Dendritic cell treated with granulocyte-macrophage colony-stimulating factor and Interleukin-4, amounts not matched to agents 40 ng/mL and 50 ng/mL, for 4 days (primary cell): ENCODE results near the gene TUBA3D.
"Not testable (repeated sequence)": the region's sequence is repeated elsewhere in the genome, so short reads cannot be mapped to it uniquely, and the experiment has no call there.

ENCODE experiments used
- H3K27ac Mint-ChIP-seq: one replicate; pipeline ENCODE4 v1.8.0; 2022; ENCODE audit warnings: mild to moderate bottlenecking, mixed read lengths
- H3K27me3 Mint-ChIP-seq: one replicate; pipeline ENCODE4 v1.8.0; 2022; ENCODE audit warnings: mild to moderate bottlenecking, mixed read lengths
- H3K36me3 Mint-ChIP-seq: one replicate; pipeline ENCODE4 v1.8.0; 2022; ENCODE audit warnings: low read depth, mixed read lengths
- H3K4me1 Mint-ChIP-seq: one replicate; pipeline ENCODE4 v1.8.0; 2022; ENCODE audit warnings: low read depth, mixed read lengths
- H3K4me3 Mint-ChIP-seq: one replicate; pipeline ENCODE4 v1.8.0; 2022; ENCODE audit warnings: mild to moderate bottlenecking, moderate library complexity, mixed read lengths
- H3K9me3 Mint-ChIP-seq: one replicate; pipeline ENCODE4 v1.8.0; 2022; ENCODE audit warnings: mixed read lengths
- intact Hi-C: fragments of 100-400 bp; cut with micrococcal nuclease; formaldehyde crosslinking; loops from one replicate; pipeline ENCODE4 v1.15.0; 2022

TUBA3D gene

DNA sequence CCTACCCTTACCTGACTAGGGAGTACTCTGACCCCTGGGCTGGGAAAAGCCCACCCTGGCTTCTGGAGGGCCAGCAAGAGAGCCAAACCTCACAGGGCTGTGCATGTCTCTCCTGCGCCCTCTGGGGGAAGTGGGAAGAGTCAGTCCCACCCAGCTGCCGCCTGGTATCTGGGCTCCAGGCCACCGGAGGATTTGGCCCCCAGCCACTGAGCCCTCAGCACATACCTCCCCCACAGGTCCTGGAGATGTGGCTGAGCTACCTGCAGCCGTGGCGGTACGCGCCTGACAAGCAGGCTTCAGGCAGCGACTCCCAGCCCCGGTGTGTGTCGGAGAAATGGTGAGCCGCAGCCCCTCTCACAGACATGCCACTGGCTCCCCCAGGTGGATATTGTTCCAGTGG is 40.7 kb downstream of the TUBA3D start:
- H3K9me3 Mint-ChIP-seq, H3K27ac Mint-ChIP-seq, H3K4me3 Mint-ChIP-seq, H3K4me1 Mint-ChIP-seq, intact Hi-C loops, H3K27me3 Mint-ChIP-seq: not testable (repeated sequence)
- peaks cover 93% of the 10 kb centered on the region for H3K36me3 Mint-ChIP-seq

- Mint-ChIP-seq H3K27me3 (no peaks in the 10 kb centered on the region), H3K9me3 (no peaks in the 10 kb centered on the region), H3K4me3 (no peak overlapping the region), H3K27ac (no peak overlapping the region), H3K4me1 (peaks cover 10% of the 10 kb centered on the region), H3K36me3 (peaks cover 87% of the 10 kb centered on the region)
- intact Hi-C loops = no loop called here
Observed at GRCh38 chr2:131517106-131517831, 41.4 kb downstream of the TUBA3D start.

DNA sequence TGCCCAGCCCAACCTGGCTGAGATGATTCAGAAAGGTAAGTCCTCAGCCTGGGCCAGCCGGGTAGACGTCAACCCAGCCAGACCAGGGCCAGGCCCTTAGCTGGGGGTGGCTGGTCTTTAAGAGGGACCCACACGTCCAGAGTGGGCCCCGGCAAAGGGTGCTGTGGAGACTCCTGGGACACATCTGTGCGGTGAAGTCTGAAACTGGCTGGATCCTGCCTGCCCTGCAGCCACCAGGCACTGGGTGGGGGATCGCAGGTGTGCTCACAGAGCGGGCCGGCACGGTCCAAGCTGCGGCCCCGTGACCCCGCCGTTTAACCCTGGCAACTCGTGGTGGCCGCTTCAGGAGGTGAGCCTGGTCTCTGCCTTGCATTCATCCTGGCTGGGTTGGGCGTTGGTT is 41.9 kb downstream of the TUBA3D start:
- H3K27me3 Mint-ChIP-seq, H3K27ac Mint-ChIP-seq, H3K9me3 Mint-ChIP-seq: not testable (repeated sequence)

DNA sequence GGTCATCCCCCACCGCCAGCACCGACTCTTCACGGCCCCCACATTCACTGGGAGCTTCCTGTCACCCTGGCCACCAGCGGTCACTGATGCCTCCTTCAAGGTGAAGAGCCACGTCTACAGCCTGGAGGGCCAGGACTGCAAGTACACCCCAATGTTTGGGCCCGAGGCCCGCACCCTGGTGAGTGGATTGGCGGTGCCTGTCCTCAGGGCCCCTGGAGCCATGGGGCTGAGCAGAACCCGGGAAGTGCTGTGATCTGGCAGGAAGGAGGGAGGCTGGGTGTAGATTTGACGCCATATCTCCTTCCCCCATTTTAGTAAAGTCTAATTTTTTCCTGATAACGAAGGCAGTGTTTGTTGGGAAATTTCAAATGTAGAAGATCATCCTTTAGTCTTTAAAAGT is 42.6 kb downstream of the TUBA3D start:
- intact Hi-C loops, H3K4me1 Mint-ChIP-seq, H3K27me3 Mint-ChIP-seq, H3K27ac Mint-ChIP-seq, H3K9me3 Mint-ChIP-seq, H3K4me3 Mint-ChIP-seq: not testable (repeated sequence)
- H3K36me3 Mint-ChIP-seq = peaks cover 74% of the 10 kb centered on the region

More for the DNA sequence above, 41.9 kb downstream of the TUBA3D start:
- intact Hi-C loops, H3K4me1 Mint-ChIP-seq, H3K4me3 Mint-ChIP-seq: not testable (repeated sequence)
- H3K36me3 Mint-ChIP-seq = peaks cover 81% of the 10 kb centered on the region

DNA sequence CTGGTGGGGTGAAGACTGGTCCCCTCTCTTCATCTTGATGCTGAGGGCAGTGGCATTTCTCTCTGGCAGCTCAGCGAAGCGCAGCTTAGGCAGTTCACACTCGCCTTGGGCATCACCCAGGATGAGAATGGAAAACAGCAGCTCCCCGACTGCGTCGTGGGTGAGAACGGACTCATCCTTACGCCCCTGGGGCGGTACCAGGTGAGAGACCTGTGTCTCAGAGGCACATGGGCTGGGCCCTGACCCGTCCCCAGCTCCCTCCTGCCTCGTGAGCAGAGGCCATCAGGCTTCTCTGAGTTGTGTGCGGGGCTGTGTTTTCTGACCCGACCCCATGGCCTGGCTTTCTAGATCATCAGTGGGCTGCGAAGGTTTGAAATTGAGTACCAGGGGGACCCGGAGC is 43.5 kb downstream of the TUBA3D start:
- Mint-ChIP-seq H3K27me3 (no peaks in the 10 kb centered on the region), H3K4me1 (peaks cover 2% of the 10 kb centered on the region), H3K4me3 (no peak overlapping the region), H3K36me3 (peaks cover 65% of the 10 kb centered on the region), H3K27ac (peak overlapping the region; percentile 7), H3K9me3 (no peaks in the 10 kb centered on the region)
- intact Hi-C loops = no loop called here

DNA sequence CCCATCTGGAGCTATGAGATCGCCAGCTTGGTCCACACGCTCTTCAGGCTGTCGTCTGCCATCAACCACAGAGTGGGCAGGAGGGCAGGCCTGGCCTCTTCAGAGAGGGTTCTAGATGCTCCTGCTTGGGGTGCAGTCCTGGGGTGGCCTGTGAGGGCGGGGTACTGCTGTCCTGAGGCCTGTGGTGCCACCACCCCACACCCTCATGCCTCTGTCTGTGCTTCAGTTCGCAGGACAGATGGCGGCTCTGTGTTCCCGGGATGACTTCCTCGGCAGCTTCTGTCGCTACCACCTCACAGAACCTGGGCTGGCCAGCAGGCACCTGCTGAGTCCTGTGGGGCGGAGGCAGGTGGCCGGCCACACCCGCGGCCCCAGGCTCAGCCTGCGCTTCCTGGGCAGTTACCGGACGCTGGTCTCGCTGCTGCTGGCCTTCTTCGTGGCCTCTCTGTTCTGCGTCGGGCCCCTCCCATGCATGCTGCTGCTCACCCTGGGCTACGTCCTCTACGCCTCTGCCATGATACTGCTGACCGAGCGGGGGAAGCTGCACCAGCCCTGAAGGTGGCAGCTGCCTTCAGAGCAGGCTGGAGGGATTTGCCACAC is 44.1 kb downstream of the TUBA3D start:
- Mint-ChIP-seq H3K27ac (peak overlapping the region; percentile 7), H3K36me3 (peaks cover 60% of the 10 kb centered on the region)
- H3K27me3 Mint-ChIP-seq, H3K4me3 Mint-ChIP-seq, H3K9me3 Mint-ChIP-seq, H3K4me1 Mint-ChIP-seq, intact Hi-C loops: not testable (repeated sequence)

DNA sequence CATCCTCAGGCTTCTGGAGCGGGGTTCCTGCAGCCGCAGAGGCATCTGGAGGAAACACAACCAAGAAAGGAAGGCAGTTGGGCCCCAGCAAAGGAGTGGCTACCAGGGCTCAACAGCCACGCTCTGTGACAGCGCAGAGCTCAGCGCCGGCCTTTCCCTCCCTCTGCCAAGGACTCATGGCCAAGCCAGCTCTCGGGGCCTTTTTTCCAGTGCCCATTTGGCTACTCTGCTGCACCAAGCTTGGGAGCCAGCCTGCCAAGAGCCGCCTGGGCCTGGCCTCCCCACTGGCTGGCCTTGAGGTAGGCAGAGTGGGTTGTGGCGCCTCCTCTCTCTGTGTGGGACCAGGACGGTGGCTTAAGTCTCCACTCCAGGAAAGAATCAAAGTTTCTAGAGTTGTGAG is 44.6 kb downstream of the TUBA3D start:
- peaks cover 54% of the 10 kb centered on the region for H3K36me3 Mint-ChIP-seq
- intact Hi-C loops = no loop called here
- H3K9me3 Mint-ChIP-seq = no peaks in the 10 kb centered on the region
- no peak overlapping the region for H3K4me3 Mint-ChIP-seq
- no peak overlapping the region for H3K27ac Mint-ChIP-seq
- H3K27me3 Mint-ChIP-seq = peaks cover 6% of the 10 kb centered on the region
- no peaks in the 10 kb centered on the region for H3K4me1 Mint-ChIP-seq

DNA sequence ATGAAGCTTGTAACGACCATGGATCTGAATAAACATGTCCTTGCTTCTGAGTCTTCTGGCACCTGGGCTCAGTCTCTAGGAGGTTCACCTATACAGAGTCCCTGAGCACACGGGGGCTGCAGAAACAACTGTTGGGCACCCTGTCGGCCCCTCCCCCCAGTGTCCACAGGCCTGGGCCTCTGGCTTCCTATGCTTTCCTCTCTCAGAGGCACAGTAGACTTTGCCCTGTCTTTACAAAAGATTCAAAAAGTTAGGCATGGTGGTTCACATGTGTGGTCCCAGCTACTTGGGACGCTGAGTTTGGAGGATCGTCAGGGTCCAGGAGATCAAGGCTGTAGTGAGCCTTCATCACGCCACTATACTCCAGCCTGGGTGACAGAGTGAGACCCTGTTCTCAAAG is 45.6 kb downstream of the TUBA3D start:
- H3K9me3 Mint-ChIP-seq, H3K4me3 Mint-ChIP-seq, H3K27me3 Mint-ChIP-seq, H3K27ac Mint-ChIP-seq, intact Hi-C loops, H3K4me1 Mint-ChIP-seq: not testable (repeated sequence)
- H3K36me3 Mint-ChIP-seq = peaks cover 44% of the 10 kb centered on the region

DNA sequence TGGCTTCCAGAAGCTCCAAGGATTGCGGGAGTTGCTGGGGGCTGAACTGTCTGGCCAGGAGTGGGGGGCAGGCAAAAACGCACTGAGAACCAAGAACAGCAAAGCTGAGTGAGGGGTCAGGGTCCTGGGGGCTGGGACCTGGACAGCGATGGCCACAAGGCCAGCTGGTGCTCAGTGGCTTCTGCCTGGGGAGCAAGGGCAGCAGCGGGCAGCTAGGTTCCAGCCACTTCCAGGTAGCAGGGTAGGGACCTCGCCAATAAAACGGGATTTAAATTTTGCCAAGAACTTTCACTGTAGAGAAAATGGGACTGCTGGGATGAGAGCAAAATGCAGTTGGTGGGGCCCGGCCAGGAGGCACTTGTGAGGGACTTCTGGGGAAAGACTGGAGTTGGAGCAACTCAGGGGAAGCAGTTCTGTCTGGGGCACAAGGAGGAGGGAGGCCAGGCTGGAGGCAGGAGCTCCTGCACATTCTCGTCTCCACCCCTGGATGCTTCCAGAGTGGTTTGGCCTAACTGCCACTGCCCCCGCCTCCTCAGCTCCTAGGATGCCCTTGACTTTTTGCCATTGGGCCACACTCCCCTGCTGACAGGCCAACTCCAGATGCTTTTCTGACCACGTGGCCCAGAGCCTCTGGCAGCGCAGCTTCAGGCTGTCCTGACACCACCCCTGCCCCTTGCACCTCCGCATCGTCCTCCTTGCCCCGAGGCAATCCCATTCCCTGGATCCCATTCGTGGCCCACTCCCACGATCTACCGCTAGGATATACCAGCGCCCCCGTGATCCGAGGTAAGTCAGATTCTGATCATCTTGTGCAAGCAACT is 46.3 kb downstream of the TUBA3D start:
- Mint-ChIP-seq H3K36me3 (peaks cover 38% of the 10 kb centered on the region), H3K27me3 (peaks cover 13% of the 10 kb centered on the region), H3K27ac (no peak overlapping the region), H3K4me1 (no peaks in the 10 kb centered on the region), H3K9me3 (no peaks in the 10 kb centered on the region), H3K4me3 (no peak overlapping the region)
- intact Hi-C loops = no loop called here

DNA sequence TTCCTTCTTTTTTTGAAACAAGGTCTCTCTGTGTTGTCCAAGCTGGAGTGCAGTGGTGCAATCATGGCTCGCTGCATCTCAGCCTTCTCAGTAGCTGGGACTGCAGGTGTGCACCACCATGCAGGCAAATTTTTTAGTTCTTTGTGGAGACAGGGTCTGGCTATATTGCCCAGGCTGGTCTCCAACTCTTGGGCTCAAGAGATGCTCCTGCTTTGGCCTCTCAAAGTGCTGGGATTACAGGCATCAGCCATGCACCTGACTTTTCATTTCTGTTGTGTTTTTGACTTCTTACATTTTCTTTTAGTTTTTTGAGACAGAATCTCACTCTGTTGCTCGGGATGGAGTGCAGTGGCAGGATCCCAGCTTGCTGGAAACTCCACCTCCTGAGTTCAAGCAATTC is 49.3 kb downstream of the TUBA3D start:
- H3K27ac Mint-ChIP-seq, H3K36me3 Mint-ChIP-seq, H3K9me3 Mint-ChIP-seq, H3K4me3 Mint-ChIP-seq, intact Hi-C loops: not testable (repeated sequence)
- Mint-ChIP-seq H3K4me1 (peaks cover 20% of the 10 kb centered on the region), H3K27me3 (peaks cover 41% of the 10 kb centered on the region)

DNA sequence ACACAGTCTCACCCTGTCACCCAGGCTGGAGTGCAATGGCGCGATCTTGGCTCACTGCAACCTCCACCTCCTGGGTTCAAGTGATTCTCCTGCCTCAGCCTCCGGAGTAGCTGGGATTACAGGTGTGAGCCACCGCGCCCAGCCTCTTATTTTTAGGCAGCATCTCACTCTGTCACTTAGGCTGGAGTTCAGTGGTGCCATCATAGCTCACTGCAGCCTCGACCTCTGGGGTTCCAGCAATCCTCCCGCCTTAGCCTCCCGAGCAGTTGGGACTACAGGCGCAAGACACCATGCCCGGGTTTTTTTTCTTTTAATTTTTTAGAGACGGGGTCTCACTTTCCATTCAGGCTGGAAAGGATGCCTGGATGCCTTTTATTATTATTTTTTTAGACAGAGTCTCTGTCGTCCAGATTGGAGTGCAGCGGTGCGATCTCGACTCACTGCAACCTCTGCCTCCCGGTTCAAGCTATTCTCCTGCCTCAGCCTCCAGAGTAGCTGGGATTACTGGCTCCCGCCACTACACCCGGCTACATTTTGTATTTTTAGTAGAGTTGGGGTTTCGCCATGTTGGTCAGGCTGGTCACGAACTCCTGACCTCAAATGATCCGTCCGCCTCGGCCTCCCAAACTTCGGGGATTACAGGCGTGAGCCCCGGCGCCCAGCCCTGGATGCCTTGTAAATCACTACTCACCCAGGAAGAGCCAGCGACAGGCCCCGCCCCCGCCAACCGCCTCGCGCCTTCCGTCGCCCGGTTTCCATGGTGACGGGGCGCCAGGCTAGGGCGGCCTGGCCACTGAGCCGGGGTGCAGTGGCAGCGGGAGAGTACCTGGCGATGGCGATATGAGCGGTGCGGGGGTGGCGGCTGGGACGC is 51.4 kb downstream of the TUBA3D start, which contains the start of gene CCDC74A:
Gene CCDC74A (plus strand): TSS at position 758 of the 871 bp plus-strand sequence. CDS start 83 bp downstream, at position 841.
- intact Hi-C loops = not testable (repeated sequence)
- Mint-ChIP-seq H3K27ac (peak within 1 kb of the TSS; percentile 34), H3K4me3 (peak within 1 kb of the TSS; percentile 73)

GRCh38 chr2:131528981-131529863 is 53.3 kb downstream of the TUBA3D start:
- H3K9me3 Mint-ChIP-seq, H3K36me3 Mint-ChIP-seq, H3K27ac Mint-ChIP-seq, intact Hi-C loops: not testable (repeated sequence)
- Mint-ChIP-seq H3K4me3 (peak overlapping the region; percentile 35), H3K27me3 (peaks cover 42% of the 10 kb centered on the region), H3K4me1 (peaks cover 20% of the 10 kb centered on the region)

More for the DNA sequence above, 51.4 kb downstream of the TUBA3D start, which contains the start of gene CCDC74A:
- not testable (repeated sequence) for H3K9me3 Mint-ChIP-seq, H3K36me3 Mint-ChIP-seq
- peaks cover 42% of the 10 kb centered on the region for H3K27me3 Mint-ChIP-seq
- H3K4me1 Mint-ChIP-seq = peaks cover 20% of the 10 kb centered on the region
